ENCODE measurements around the gene OSBPL10.

The OSBPL10 gene

DNA sequence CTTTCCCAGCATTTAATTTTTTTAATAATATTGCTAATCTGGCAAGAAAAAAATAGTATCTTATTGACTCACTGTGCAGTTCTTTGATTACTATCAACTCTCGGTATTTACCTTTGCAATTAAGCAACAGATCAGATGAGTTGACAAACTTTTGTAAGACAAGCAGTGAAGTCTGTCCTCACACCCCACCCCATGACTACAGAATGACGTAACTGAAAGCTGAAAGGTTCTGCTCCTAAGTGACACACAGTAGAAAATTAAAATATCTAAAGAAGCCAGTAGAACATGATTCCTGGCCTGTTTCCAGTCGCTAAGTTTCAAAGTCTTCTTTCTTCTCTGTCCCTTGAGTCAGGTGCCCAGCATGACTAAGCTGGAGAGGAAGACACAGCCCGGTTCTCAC lies 312.8 kb downstream of the OSBPL10 start:
- Histone ChIP-seq H3K79me2 (ENCODE audit: insufficient read depth, low read length) (no peaks in the 10 kb centered on the region), H3K9me2 (replicated peaks; ENCODE audit: low read depth, low read length) (no peaks in the 10 kb centered on the region), H3K4me1 (ENCODE audit: insufficient read depth, low read length, poor library complexity, severe bottlenecking) (no peaks in the 10 kb centered on the region), H3K9ac (ENCODE audit: low read depth, low read length, poor library complexity, severe bottlenecking) (no peak overlapping the region), H2AFZ (ENCODE audit: low read length) (no peak overlapping the region), H3K27me3 (ENCODE audit: insufficient read depth, low read length, poor library complexity, severe bottlenecking) (no peaks in the 10 kb centered on the region), H3K36me3 (ENCODE audit: insufficient read depth, low read length) (no peaks in the 10 kb centered on the region), H4K20me1 (ENCODE audit: insufficient read depth, low read length, poor library complexity, severe bottlenecking) (no peaks in the 10 kb centered on the region), H3F3A (ENCODE audit: low read depth) (no peaks in the 10 kb centered on the region), H3K4me2 (ENCODE audit: low read depth, low read length, poor library complexity, severe bottlenecking) (no peak overlapping the region), H3K9me3 (ENCODE audit: insufficient read depth, low read depth, low read length) (no peaks in the 10 kb centered on the region), H3K4me3 (ENCODE audit: low read length, poor library complexity, severe bottlenecking) (no peak overlapping the region)
- TF ChIP-seq EZH2phosphoT487 (IDR thresholded peaks at IDR 0.05; ENCODE audit: borderline replicate concordance) (no peak), CTCF (conservative IDR thresholded peaks at IDR 0.05; ENCODE audit: low read length) (no peak)

DNA sequence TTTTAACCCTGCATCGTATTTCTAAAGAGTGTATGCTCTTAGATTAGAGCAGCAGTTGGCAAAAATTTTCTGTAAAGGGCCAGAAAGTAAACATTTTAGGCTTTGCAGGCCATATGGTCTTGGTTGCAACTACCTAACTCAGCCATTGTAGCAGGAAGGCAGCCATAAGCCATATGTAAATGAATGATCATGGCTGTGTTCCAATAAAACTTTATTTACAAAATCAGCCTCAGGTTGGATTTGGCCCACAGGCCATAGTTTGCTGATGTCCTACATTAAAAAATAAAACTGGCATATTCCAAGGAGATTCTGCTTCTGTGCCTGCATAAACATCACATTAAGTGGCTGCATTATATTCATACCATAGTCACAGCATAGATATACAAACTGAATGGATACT lies 313.5 kb downstream of the OSBPL10 start:
- Histone ChIP-seq H3K4me1 (ENCODE audit: insufficient read depth, low read length, poor library complexity, severe bottlenecking) (no peaks in the 10 kb centered on the region), H4K20me1 (ENCODE audit: insufficient read depth, low read length, poor library complexity, severe bottlenecking) (no peaks in the 10 kb centered on the region), H3K79me2 (ENCODE audit: insufficient read depth, low read length) (no peaks in the 10 kb centered on the region), H3K4me3 (ENCODE audit: low read length, poor library complexity, severe bottlenecking) (no peak overlapping the region), H3K27me3 (ENCODE audit: insufficient read depth, low read length, poor library complexity, severe bottlenecking) (no peaks in the 10 kb centered on the region), H2AFZ (ENCODE audit: low read length) (no peak overlapping the region), H3K9me2 (replicated peaks; ENCODE audit: low read depth, low read length) (no peaks in the 10 kb centered on the region), H3K4me2 (ENCODE audit: low read depth, low read length, poor library complexity, severe bottlenecking) (no peak overlapping the region), H3K9me3 (ENCODE audit: insufficient read depth, low read depth, low read length) (no peaks in the 10 kb centered on the region), H3K36me3 (ENCODE audit: insufficient read depth, low read length) (no peaks in the 10 kb centered on the region), H3K9ac (ENCODE audit: low read depth, low read length, poor library complexity, severe bottlenecking) (no peak overlapping the region), H3F3A (ENCODE audit: low read depth) (no peaks in the 10 kb centered on the region)
- TF ChIP-seq CTCF (conservative IDR thresholded peaks at IDR 0.05; ENCODE audit: low read length) (no peak), EZH2phosphoT487 (IDR thresholded peaks at IDR 0.05; ENCODE audit: borderline replicate concordance) (no peak)

DNA sequence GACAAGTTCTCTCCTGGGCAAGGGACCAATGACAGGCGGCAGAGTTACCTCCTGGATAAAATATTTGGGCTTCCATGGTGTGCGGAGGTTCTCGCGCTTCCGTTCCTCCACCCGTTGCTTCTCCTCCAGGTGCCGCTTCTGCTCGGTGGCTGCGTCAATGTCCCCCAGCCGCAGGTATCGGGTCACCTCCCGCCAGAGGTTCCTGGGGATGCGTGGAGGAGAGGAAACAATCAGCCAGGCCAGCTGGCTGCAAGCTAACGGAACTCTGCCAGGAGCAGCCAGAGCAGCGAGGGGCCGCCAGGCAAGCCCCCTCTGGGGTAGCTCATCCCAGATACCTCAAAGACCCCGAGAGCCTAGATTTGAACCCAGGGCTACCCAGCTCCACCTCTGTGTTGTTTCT lies 317.0 kb downstream of the OSBPL10 start:
- no peak overlapping the region for H3K4me3 ChIP-seq (ENCODE audit: low read length, poor library complexity, severe bottlenecking)
- H3K4me1 ChIP-seq (ENCODE audit: insufficient read depth, low read length, poor library complexity, severe bottlenecking) = peaks cover 5% of the 10 kb centered on the region
- TF ChIP-seq CTCF (conservative IDR thresholded peaks at IDR 0.05; ENCODE audit: low read length) (no peak), EZH2phosphoT487 (IDR thresholded peaks at IDR 0.05; ENCODE audit: borderline replicate concordance) (no peak)
- no peaks in the 10 kb centered on the region for H4K20me1 ChIP-seq (ENCODE audit: insufficient read depth, low read length, poor library complexity, severe bottlenecking)
- no peaks in the 10 kb centered on the region for H3K79me2 ChIP-seq (ENCODE audit: insufficient read depth, low read length)
- H3K9ac ChIP-seq (ENCODE audit: low read depth, low read length, poor library complexity, severe bottlenecking) = no peak overlapping the region
- no peaks in the 10 kb centered on the region for H3K9me2 ChIP-seq (replicated peaks; ENCODE audit: low read depth, low read length)
- no peaks in the 10 kb centered on the region for H3K36me3 ChIP-seq (ENCODE audit: insufficient read depth, low read length)
- H3K9me3 ChIP-seq (ENCODE audit: insufficient read depth, low read depth, low read length) = no peaks in the 10 kb centered on the region
- no peak overlapping the region for H2AFZ ChIP-seq (ENCODE audit: low read length)
- no peaks in the 10 kb centered on the region for H3F3A ChIP-seq (ENCODE audit: low read depth)
- no peak overlapping the region for H3K4me2 ChIP-seq (ENCODE audit: low read depth, low read length, poor library complexity, severe bottlenecking)
- H3K27me3 ChIP-seq (ENCODE audit: insufficient read depth, low read length, poor library complexity, severe bottlenecking) = no peaks in the 10 kb centered on the region

Measured in Loucy (cell line).